ENCODE results near the gene NKD2. TPM values are rescaled to one million over a fixed set of nuclear protein-coding genes. Genes with fewer than 3 reads are reported as not detected.
"Not testable (repeated sequence)": the region's sequence is repeated elsewhere in the genome, so short reads cannot be mapped to it uniquely, and the experiment has no call there.

NKD2 gene
- total RNA-seq, 1 experiment from 2014 or later, result 4.3 TPM

DNA sequence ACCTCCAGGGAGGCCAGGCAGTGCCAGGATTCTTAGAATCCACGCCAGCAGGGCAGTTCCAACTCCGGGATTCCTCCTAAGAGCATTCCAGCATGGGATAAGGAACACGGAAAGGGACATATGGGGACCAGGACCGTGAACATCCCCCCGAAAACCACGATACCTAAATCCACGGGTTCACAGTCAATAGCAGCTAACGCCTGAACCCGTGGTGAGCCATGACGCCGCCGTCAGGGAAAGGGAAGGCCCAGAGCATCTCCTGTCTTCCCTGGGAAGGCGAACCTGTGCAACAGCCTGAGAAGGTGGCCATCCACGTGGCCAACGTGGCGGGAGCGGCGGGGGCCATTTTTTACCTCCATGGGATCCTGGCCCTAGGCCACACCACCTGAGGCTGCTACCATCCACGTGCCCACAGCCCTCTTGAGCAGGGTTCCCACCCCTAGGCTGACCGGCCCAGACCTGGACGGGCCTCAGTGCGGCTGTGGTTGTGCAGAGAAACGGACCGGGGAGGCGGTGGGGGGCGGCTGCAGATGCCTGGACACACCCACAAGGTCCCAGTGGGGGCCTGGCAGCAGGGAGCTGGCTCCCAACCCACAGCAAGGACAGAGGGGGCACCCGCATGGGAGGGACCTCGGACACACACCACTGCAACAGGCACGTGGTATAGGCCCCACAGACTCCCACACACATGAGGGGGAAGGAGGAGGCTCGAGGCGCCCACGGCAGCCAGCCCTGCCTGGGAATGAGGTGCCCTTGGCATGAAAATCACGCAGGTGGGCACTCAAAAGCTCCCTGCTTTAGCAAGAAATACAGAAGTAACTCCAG is 60.5 kb downstream of the NKD2 start:
- no peak for DNase-seq (ENCODE audit: low spot score)

DNA sequence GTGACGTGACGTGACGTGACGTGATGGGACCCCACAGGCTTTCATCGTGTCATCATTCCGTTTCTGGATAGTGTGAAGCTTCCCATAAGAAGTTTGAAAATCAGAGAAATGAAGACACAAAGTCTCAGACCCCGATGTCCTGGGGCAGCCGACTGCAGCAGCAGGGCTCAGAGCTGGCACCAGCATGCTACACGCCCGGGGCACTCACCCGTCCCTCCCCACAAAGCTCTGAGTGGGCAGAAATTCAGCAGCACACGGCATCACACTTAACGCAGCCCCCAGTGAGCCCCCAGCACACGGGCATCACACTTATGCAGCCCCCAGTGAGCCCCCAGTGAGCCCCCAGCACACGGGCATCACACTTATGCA is 61.1 kb downstream of the NKD2 start:
- DNase-seq (ENCODE audit: low spot score), result no peak

DNA sequence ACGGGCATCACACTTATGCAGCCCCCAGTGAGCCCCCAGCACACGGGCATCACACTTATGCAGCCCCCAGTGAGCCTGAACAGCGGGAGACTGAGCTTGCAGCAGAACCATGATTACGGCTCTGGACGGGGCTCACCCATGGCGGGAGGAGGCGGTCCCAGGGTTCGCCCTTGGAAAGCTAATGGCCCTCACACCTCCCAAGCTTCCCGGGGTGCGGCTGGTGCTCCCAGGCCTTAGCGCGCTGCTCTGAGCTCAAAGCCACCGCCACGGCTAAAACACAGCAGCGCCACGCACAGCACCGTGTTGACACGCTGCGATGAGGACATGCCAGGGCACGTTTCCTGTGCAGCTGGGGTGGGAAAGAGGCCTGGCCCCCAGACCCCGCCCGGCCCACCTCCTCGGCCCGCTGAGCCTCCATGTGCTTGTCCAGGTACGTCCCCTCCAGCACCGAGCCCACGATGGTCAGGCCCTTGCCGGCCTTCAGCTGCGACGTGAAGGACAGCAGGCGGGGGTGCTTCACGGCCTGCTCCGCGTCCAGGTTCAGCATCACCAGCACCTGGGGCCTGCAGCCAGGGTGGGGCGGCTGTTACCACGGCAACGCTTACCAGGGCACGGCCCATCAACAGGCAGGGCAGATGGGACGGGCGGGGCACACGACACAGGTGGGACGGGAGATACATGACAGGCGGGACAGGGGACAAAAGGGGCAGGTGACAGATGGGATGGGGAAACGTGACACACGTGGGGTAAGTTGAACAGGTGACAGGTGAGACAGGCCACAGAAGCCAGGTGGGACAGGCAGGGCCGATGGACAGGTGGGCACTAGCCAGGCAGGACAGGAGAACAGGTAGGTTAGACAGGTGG is 64.9 kb downstream of the NKD2 start:
- no peak for DNase-seq (ENCODE audit: low spot score)

DNA sequence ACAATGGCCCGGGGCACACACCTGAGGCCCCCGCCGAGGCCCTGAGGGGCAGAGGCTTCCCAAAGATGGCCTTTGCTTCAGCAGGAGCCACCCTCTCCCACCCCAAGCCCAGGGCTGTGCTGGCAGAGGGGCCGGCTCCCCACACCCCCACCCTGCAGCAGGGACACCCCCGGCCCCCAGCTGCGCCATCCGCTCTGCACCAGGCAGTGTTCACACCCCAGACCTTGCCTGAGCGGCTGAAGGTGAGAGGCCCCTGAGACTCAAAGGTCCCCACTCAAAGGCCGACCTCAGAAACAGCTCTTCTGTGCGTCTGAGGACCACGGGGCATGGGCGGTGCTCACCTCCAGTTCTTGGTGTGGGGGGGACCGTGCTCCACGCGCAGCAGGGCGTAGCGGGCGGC is 65.6 kb downstream of the NKD2 start:
- no peak for DNase-seq (ENCODE audit: low spot score)

DNA sequence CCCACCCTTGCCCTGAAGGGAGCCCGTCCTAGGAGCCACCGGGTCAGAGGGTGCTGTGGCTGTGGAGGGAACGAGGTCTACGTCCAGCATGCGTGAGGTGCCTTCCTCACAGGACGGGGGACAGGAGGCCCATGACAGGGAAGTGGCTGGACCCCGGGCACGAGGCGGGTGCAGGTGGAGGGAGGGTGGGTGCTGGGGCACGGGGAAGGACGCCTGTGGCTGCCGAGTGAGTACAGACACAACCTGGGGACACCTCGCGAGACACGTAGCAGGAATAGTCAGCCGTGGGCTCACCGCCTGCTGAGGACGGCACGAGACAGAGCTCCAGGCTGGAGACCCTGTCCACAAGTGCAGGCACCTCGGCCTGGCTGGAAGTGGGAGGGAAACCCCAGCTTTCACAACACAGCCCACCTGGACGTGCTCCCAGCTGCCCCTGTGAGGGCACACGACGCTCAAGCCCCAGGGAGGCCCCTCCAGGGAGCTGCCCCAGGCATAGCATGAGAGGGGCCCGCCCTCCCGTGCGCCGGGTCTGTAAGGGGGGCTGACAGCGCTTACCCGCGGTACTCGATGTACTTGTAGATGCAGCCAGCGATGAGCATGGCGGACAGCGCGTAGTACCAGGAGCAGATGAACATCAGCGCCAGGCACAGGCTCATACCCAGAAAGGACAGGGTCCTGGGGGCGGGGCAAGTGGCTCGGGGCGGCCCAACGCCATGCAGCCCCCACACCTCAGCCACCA is 66.4 kb downstream of the NKD2 start:
- no peak for DNase-seq (ENCODE audit: low spot score)

DNA sequence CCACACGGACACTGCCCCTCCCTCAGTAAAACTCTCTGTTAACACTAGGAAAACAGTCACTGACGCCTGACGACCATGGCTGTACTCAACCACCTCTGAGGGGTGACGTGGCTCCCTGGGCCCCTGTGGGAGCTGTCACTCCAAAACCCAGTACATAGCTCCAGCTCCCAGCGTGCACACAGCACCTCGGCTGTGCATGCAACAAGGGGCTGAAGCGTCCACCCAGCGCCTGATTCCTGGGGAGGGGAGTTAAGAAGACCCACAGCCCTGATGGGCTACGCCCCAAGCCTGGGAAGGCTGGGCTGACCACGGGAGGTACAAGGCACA is 66.9 kb downstream of the NKD2 start:
- no peak for DNase-seq (ENCODE audit: low spot score)

DNA sequence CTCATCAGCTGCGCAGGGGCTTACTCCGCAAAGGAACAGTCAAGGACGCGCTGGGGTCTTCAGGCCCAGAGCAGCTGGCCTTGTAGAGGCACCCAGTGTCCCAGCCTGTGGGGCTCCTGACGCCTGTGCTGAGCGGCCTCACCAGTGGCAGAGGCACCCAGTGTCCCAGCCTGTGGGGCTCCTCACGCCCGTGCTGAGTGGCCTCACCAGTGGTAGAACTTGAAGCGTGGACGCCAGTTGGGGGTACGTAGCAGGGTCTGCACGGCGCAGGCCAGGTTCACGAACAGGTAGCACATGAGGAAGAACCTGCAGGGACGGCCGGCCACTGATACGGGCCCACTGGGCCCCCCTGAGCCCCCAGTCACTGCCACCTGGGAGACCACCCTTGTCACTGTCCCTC is 67.3 kb downstream of the NKD2 start:
- no peak for DNase-seq (ENCODE audit: low spot score)

DNA sequence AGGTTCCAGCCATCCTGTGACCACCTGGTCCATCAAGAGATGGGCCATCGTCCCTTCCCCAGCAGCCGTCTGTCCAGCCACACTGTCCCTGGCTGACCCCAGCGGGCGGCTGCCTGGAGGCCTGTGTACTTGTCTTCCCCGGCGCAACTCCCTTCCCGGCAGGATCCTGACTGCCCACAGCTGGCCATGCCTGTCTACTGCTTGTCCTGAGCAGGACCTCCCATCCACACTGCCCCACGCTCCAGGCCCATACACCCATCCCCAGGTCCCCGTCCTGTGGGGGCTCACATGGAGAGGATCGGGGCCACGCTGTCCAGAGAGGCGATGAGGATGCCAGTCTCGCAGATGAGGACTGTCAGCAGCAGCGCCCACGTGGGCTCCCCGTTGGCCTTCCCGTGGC is 67.8 kb downstream of the NKD2 start:
- DNase-seq (ENCODE audit: low spot score), result no peak

DNA sequence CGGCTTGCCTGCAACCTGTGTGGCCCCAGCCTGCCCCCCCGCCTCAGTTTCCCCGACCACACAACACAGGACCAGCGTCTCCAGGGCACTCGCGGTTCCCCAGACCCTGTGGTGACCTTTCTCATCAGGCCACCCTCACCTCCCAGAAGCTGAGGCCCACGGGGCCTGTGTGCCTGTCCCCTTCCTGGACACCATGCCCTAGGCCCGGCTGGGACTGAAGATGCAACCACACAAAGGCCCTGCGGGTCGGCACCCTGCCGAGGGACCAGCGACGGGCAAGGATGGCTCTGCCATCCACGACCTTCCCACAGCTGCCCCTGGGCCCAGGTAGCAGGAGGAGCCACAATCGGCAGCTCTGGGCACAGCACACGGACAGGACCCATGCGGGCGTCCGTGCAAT is 68.4 kb downstream of the NKD2 start:
- DNase-seq (ENCODE audit: low spot score), result no peak

DNA sequence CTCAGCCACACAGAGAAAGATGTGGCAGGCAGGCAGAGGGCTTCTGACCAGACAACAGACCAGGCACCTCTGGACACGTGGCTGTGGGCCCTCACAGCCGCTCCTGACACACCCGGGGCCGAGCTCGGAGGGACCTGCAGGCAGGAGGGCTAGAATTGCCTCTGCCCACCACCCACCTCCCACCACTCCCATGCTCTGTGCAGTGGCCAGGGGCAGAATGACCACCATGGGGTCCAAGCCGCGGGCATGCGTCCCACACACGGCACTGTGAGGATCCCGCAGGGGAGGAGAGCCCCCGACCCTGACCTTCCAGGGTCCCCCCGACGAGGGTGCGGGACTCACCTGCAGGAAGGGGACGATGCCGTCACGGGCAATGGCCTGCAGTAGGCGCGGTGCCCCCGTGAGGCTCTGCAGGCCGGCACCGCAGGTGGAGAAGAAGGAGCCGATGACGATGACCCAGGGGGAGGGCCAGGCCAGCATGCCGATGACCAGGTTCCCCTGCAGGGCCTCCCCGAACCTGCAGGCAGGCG is 69.0 kb downstream of the NKD2 start:
- no peak for DNase-seq (ENCODE audit: low spot score)

DNA sequence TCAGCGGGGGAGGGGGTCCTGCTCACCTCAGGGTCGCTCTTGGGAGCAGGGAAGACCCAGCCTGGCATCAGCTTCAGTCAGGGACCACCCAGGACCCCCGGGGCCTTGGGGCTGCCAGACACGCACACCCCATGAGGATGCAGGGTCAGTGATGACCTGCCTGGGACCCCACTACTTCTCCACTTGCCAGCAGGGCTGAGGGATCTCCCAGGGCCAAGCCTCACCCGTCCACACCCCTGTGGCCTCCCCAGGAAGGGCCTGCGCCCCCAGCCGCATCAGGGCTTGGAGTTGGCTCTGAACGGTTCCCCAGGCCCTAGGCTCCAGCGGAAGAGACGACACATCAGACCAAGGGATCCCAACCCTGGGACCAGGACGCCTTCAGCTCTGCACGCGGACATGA is 69.6 kb downstream of the NKD2 start:
- no peak for DNase-seq (ENCODE audit: low spot score)

DNA sequence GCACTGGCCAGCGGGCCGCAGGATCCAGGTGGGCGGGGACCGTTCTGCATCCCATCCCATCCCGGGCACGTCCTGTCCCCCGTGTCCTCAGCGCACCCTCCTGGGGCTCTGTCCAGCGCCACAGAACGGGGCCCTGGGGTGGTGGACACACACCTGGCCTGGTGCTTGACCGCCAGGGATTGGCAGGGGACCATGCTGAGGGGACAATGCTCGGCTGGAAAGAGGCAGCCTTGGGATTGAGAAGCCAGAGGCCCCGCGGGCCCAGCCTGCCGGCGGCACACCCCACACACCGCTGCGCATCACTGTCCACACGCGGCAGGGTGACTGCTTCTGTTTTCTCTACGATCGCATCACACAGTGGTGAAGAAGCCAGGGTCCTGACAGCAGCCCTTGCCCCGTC is 70.2 kb downstream of the NKD2 start:
- no peak for DNase-seq (ENCODE audit: low spot score)

DNA sequence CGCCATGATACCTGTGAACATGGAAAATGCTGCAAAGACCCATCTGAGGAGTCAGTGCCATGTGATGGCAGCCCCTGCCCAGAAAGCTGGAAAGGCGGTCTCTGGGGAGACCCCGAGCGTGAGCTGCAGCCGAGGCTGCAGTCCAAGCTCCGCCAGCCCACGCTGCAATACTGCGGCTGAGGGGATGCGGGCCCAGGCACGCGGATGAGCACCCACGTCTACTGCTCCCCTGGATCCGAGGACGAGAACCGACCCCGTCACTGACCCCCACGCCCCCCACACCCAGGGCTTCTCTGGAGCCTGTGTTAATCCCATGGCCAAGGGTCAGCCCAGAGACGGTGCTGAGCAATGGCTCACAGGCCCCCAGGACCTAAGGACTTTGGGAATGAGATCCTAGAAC is 70.9 kb downstream of the NKD2 start:
- no peak for DNase-seq (ENCODE audit: low spot score)

DNA sequence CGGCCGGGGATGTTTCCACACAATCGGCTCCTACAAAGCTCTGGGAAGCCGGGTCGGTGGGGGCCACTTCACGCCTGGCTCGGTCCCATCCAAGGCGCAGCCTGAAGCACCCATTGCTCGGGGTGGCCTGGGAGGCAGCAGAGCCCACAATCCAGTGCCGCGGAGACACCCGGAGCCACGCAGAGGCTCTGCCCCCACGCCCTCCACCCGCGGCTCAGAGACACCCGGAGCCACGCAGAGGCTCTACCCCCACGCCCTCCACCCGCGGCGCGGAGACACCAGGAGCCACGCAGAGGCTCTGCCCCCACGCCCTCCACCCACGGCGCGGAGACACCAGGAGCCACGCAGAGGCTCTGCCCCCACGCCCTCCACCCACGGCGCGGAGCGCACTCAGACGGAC is 71.4 kb downstream of the NKD2 start:
- no peak for DNase-seq (ENCODE audit: low spot score)

DNA sequence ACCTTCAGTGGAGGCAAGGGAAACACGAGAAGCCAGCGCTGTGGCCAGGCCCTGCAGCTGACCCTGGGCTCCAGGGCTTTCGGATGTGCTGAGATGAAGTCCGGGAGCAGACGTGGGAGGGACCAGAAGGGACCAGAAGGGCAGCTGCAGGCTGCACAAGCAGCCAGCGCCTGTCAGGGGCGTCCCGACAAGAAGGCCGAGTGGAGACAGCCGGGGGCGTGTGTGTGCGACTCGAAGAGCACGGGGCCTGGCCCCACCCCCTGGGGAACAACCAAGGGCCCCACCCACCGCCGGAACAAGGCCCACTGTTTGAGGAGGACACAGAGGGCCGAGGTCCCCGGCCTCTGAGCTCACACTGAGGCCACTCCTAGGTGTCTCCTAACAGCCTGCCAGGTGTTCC is 71.8 kb downstream of the NKD2 start:
- DNase-seq (ENCODE audit: low spot score), result no peak

DNA sequence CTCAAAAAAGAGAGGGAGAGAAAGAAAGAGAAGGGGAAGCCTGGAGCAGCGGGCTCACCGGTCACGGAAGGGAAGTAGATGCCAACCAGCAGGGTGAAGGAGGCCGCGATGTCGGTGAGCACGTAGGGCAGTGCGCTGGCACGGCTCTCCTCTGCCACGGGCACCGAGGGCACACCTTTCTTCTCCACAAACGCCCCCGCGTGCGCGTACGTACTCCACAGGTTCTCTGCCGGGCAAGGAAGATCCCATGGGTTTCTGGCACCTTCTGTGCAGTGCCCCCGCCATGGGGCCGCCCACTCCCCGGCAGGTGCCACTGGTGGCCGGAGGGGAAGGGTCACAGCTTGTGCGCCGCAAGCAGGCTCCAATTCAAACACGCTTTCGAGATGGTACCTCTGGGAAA is 72.9 kb downstream of the NKD2 start:
- no peak for DNase-seq (ENCODE audit: low spot score)

DNA sequence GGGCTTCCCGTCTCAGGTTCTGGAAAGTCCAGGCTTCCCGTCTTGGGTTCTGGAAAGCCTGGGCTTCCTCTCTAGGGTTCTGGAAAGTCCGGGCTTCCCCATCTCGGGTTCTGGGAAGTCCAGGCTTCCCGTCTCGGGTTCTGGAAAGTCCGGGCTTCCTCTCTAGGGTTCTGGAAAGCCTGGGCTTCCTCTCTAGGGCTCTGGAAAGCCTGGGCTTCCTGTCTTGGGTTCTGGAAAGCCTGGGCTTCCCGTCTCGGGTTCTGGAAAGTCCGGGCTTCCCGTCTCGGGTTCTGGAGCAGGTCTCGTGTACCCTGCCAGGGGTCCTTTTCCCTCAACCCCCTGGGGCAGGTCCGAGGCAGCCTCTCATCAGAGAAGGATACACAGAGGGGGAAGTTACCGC is 74.4 kb downstream of the NKD2 start:
- not testable (repeated sequence) for DNase-seq (ENCODE audit: low spot score)

DNA sequence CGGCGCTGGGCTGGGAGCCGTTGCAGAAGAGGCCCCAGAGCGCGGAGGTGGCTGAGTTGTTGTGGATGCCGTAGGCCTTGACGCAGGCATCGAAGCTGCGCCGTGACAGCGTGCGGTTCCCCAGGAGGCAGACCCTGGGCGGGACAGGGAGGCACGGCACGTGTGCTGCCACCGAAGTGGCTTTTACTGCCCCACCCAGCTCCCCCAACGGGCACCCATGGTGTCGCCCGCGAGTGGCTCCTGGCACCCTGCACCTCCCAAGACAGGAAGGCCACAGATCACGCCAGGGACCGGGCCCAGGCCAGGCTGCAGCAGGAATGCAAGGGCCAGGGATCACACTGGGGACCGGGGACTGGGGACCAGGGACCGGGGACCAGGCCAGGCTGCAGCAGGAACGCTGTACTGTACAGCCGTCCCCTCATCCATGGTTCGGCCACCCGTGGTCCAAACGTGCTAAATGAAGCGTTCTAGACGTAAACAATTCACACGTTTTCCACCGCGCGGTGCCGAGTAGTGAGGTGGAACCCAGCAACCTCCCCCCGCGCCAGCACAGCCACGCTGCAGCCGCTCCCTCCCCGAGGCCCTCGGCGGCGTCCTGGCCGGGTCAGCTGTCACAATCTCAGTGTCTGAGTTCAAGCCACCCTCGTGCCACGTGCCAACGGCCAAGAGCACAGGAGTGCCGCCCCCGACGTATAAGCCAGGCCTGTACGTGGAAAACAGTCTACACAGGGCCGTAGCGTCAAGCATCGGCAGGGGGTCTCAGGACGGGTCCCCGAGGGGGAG is 75.4 kb downstream of the NKD2 start:
- DNase-seq (ENCODE audit: low spot score), result no peak

DNA sequence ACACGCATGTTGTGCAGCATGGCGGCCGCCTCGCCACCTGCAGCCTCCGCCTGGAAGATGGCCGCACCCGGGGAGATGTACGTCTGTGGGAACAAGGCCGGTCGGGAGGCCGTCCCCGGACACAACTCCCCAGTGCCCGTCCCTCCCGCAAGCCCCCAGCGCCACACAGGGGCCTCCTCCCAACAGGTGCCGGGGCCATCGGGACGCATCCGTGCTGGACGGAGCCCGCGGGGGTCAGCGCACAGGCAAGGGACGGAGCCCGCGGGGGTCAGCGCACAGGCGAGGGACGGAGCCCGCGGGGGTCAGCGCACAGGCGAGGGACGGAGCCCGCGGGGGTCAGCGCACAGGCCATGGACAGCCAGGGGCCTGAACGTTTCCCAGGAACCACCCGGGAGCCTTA is 76.8 kb downstream of the NKD2 start:
- DNase-seq (ENCODE audit: low spot score), result no peak

DNA sequence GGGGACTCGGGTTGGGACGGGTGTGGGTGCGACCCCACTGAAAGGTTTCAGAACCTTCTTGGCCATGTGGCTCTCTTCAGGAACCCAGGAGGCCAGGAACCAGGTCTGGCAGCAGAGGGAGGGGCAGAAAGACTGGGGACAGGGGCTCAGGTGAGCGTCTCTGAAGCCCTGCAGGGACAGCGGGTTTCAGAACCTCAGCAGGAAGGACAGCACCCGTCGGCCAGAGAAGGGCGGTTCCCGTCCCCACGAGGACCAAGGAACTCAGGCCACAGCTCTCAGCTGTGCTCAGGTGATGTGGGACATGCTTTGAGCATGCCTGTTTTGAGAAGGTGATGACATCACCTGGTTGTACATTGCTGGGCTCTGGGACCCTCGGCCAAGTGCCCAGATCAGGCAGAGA is 77.5 kb downstream of the NKD2 start:
- DNase-seq (ENCODE audit: low spot score), result no peak

DNA sequence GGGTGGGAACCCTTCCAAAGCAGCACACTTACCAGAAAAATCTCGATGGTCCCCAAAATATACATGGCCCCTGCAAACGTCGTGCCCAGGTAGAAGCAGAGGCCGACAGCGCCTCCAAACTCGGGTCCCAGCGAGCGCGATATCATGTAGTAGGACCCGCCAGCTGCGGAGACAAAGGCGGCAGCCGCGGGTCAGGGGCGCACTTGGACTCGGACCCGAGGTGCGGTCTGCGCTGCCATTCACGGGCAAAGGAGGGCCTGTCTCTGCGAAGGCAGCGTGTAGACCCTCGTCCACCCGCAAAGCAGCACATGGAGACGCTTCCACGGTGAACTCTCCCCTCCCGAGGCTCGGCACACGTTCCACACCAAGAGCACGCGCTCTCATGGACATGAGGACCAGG is 78.3 kb downstream of the NKD2 start:
- DNase-seq (ENCODE audit: low spot score), result no peak

DNA sequence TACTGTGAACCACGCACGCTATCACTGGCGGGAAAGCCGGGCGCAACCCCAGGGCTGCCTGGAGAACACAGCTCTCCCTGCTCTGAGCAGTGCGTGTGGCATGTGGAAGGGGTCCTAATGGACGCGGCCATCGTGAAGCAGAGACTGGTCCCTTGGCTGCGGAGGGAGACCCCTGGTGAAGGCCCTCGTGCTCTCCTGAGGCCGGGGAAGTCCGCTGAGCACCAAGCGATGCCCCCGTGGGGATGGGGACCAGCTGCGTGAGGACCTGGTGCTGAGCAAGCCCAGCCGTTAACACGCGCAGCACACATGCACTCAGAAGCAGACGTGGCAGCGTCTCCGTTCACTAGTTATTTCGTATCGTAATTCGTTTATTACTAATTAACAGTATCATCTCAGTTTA is 78.8 kb downstream of the NKD2 start:
- no peak for DNase-seq (ENCODE audit: low spot score)
